Thyroid gland (tissue), 4 donors: ENCODE results near the gene TMEM130. TPM values are rescaled to one million over a fixed set of nuclear protein-coding genes. Genes with fewer than 3 reads are reported as not detected.

Experiments
- DNase-seq, 2 donors: peaks; one replicate each; pipeline ENCODE4 v3.0.0-alpha.2; 2019
- H3K27ac ChIP-seq, 3 donors: fragments of 200-600 bp; sonication (generic); 1 replicate in 2 of 3; 2 replicates in 1 of 3; pipeline ENCODE4 v1.5.1; 2016 to 2019; ENCODE audit warnings: mild to moderate bottlenecking in 1 of 3, moderate library complexity in 1 of 3
- H3K27me3 ChIP-seq: fragments of 200-600 bp; sonication (generic); one replicate; pipeline ENCODE4 v1.5.1; 2019
- H3K36me3 ChIP-seq, 2 donors: fragments of 200-600 bp; sonication (generic); one replicate each; pipeline ENCODE4 v1.5.1; 2016 to 2019
- H3K4me1 ChIP-seq, 2 donors: fragments of 200-600 bp; sonication (generic); one replicate each; pipeline ENCODE4 v1.5.1; 2017 to 2019
- H3K4me3 ChIP-seq, 3 donors: fragments of 200-600 bp; sonication (generic); replicated peaks in 1 of 3; 1 replicate in 2 of 3; 2 replicates in 1 of 3; pipeline ENCODE4 v1.5.1; 2016; ENCODE audit warnings: mild to moderate bottlenecking in 1 of 3
- H3K9me3 ChIP-seq: fragments of 200-600 bp; sonication (generic); one replicate; pipeline ENCODE4 v1.5.1; 2017
- CTCF ChIP-seq, 6 experiments: fragments of 200-600 bp in 3 of 6; fragments of 450-650 bp in 3 of 6; sonication (generic) in 3 of 6; IDR thresholded peaks; one replicate each; pipeline ENCODE4 v1.5.1; 2016 to 2019; ENCODE audit warnings: antibody characterized with exemption in 6 of 6, mild to moderate bottlenecking in 2 of 6, inconsistent platforms in 1 of 6, moderate library complexity in 1 of 6
- POLR2A ChIP-seq, 2 donors: fragments of 450-650 bp; IDR thresholded peaks; one replicate each; pipeline ENCODE4 v1.6.1; 2017; ENCODE audit warnings: antibody characterized with exemption in 2 of 2, mild to moderate bottlenecking in 2 of 2, moderate library complexity in 1 of 2
- WGBS, 2 donors: methylation state at CpG; one replicate each; pipeline ENCODE4 v1.1.5; 2017; 5-methylcytosine and 5-hydroxymethylcytosine counted together
- intact Hi-C: fragments of 100-400 bp; cut with DNase I; formaldehyde crosslinking; loops from one replicate; pipeline ENCODE4 v1.15.1; 2023
- total RNA-seq, 4 donors: library from RNA; depleted of rRNA; stranded (reverse); fragments of >200 nt; gene quantifications; one replicate each; pipeline ENCODE4 v1.2.3, GENCODE V29; 2016

Gene TMEM130
- total RNA-seq, 4 donors from 2014 or later, result 0.22 to 0.81 (median 0.63) TPM; not detected in 1

- DNase-seq, result peak; percentile 21 to 26
- 1 to 2% methylated on average over 28 to 33 of the region's 35 CpGs for WGBS, 2 donors
- Histone ChIP-seq H3K4me1 (peaks cover 0 to 10% of the 10 kb centered on the region in 2 donors), H3K4me3 (peak overlapping the region in 1 of 3 donors; percentile 9), H3K9me3 (no peaks in the 10 kb centered on the region), H3K27me3 (no peaks in the 10 kb centered on the region), H3K36me3 (no peaks in the 10 kb centered on the region), H3K27ac (no peak overlapping the region)
- no peak for TF ChIP-seq CTCF (IDR thresholded peaks at IDR 0.05)
- no peak for TF ChIP-seq POLR2A (IDR thresholded peaks at IDR 0.05)
- intact Hi-C loops, result no loop called here
These were observed 372 bp upstream of the TMEM130 start for GRCh38 chr7:98870121-98870651.

- peaks cover 0 to 10% of the 10 kb centered on the region in 2 donors for H3K4me1 ChIP-seq
- no peak for TF ChIP-seq CTCF (IDR thresholded peaks at IDR 0.05)
- no peak for TF ChIP-seq POLR2A (IDR thresholded peaks at IDR 0.05)
- H3K27ac ChIP-seq, result no peak overlapping the region
- H3K36me3 ChIP-seq, result no peaks in the 10 kb centered on the region
- H3K4me3 ChIP-seq, result peak overlapping the region in 1 of 3 donors; percentile 9
- H3K27me3 ChIP-seq, result no peaks in the 10 kb centered on the region
- 11 to 22% methylated on average over 10 to 20 of the region's 25 CpGs for WGBS, 2 donors
- DNase-seq, result no peak
- intact Hi-C loops, result no loop called here
- no peaks in the 10 kb centered on the region for H3K9me3 ChIP-seq
These were observed 702 bp downstream of the TMEM130 start for GRCh38 chr7:98869027-98869596.

- 85 to 89% methylated on average over 2 of the region's 2 CpGs for WGBS, 2 donors
- no peak overlapping the region for H3K27ac ChIP-seq
- H3K27me3 ChIP-seq, result no peaks in the 10 kb centered on the region
- intact Hi-C loops, result no loop called here
- no peaks in the 10 kb centered on the region for H3K9me3 ChIP-seq
- peaks cover 0 to 10% of the 10 kb centered on the region in 2 donors for H3K4me1 ChIP-seq
- no peak for DNase-seq
- TF ChIP-seq POLR2A (IDR thresholded peaks at IDR 0.05), result no peak
- no peak for TF ChIP-seq CTCF (IDR thresholded peaks at IDR 0.05)
- H3K4me3 ChIP-seq, result no peak overlapping the region
- no peaks in the 10 kb centered on the region for H3K36me3 ChIP-seq
These were observed 1.4 kb downstream of the TMEM130 start for GRCh38 chr7:98868450-98868849.

- Histone ChIP-seq H3K27ac (no peak overlapping the region), H3K36me3 (no peaks in the 10 kb centered on the region), H3K4me1 (peaks cover 0 to 10% of the 10 kb centered on the region in 2 donors), H3K27me3 (no peaks in the 10 kb centered on the region), H3K9me3 (no peaks in the 10 kb centered on the region), H3K4me3 (no peak overlapping the region)
- WGBS, 2 donors, result 75 to 76% methylated on average over 7 of the region's 7 CpGs
- TF ChIP-seq CTCF (IDR thresholded peaks at IDR 0.05) (no peak), POLR2A (IDR thresholded peaks at IDR 0.05) (no peak)
- DNase-seq, result no peak
- intact Hi-C loops, result no loop called here
These were observed 3.0 kb downstream of the TMEM130 start for GRCh38 chr7:98866765-98867164.

- Histone ChIP-seq H3K9me3 (no peaks in the 10 kb centered on the region), H3K36me3 (no peaks in the 10 kb centered on the region), H3K27ac (no peak overlapping the region), H3K4me1 (peaks cover 0 to 10% of the 10 kb centered on the region in 2 donors), H3K4me3 (no peak overlapping the region), H3K27me3 (no peaks in the 10 kb centered on the region)
- intact Hi-C loops, result no loop called here
- WGBS, 2 donors, result 86 to 88% methylated on average over 12 of the region's 12 CpGs
- TF ChIP-seq CTCF (IDR thresholded peaks at IDR 0.05) (no peak), POLR2A (IDR thresholded peaks at IDR 0.05) (no peak)
- DNase-seq, result no peak
These were observed 3.5 kb downstream of the TMEM130 start for GRCh38 chr7:98866351-98866750.
